Measurements from ENCODE around the gene C11orf21. TPM values are rescaled to one million over a fixed set of nuclear protein-coding genes. Genes with fewer than 3 reads are reported as not detected.

The C11orf21 gene
- total RNA-seq, 1 donor: not detected

DNA sequence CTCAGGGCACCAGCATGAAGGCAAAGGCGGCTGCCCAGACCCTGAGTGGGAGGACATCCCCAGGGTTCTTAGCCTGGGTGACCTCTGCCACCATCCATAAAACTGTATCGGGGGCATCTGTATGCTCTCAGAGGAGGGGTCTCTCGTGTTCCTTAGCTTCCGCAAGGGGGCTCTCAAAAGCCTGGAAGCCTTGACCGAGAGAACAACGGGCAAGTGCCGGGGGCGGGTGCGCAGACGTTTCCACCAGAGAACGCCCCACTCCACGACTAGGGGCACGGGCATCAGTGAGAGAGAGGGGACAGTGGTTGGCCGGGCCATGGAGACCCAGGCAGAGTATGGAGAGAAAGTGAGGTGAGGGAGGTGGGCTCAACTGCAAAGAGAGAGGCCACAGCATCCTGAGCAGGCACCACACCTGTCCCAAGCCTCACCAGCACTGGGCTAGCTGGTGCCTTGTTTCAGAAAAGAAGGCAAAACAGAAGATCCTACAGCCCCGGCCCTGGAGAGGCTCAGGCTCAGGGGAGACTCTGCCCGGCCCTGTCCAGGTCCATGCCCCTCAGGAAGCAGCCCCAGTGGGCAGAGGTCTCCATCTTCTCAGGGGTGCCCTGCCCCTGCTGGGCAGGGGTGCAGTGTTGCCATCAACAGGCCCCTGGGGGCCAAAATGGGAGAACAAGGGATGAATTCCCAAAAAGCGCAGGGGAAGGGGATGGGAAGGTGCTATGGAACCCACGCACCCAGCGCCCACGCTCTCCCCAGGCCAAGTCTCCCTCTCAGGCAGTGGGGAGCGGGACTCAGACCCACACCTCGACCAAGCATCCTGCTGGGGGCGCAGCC, 6.0 kb upstream of the C11orf21 start:
- no peak for DNase-seq (ENCODE audit: low read depth)
- H3K4me3 ChIP-seq (ENCODE audit: low read depth, low read length): no peak overlapping the region
- TF ChIP-seq, protein P1, sequence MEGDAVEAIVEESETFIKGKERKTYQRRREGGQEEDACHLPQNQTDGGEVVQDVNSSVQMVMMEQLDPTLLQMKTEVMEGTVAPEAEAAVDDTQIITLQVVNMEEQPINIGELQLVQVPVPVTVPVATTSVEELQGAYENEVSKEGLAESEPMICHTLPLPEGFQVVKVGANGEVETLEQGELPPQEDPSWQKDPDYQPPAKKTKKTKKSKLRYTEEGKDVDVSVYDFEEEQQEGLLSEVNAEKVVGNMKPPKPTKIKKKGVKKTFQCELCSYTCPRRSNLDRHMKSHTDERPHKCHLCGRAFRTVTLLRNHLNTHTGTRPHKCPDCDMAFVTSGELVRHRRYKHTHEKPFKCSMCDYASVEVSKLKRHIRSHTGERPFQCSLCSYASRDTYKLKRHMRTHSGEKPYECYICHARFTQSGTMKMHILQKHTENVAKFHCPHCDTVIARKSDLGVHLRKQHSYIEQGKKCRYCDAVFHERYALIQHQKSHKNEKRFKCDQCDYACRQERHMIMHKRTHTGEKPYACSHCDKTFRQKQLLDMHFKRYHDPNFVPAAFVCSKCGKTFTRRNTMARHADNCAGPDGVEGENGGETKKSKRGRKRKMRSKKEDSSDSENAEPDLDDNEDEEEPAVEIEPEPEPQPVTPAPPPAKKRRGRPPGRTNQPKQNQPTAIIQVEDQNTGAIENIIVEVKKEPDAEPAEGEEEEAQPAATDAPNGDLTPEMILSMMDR (IDR thresholded peaks at IDR 0.05; ENCODE audit: insufficient read depth, low read depth, low read length): no peak

DNA sequence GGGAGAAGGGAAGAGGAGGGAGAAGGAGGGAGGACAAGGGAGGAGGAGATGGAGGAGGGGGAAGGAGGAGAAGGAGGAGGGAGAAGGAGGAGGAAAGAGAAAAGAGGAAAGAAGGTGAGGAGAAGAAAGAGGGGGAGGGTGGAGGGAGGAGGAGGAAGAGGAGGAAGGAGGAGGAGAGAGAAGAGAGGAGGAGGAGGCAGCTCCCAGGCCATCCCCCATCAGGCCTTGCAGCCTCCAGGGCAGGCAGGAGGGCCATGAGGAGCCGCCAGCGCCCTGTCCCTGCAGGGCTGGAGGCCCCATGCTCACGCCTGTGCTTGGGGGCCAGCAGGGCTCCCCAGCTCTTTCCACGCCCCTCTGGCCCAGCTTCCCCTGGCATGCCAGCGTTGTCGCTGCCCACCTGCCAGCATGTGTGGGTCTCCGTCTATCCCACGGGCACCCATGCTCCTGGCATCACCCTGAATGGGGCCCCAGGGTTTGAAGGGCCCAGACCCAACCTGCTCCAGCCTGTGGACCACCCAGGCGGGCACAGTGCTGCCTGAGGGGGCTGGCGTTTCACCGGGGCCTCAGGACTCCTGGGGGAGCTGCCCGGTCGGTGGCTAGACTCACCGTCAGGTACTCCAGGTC, 5.3 kb upstream of the C11orf21 start:
- no peak overlapping the region for H3K4me3 ChIP-seq (ENCODE audit: low read depth, low read length)
- no peak for DNase-seq (ENCODE audit: low read depth)
- TF ChIP-seq, protein P1 (IDR thresholded peaks at IDR 0.05; ENCODE audit: insufficient read depth, low read depth, low read length): no peak

- peak overlapping the region; percentile 10 for H3K4me3 ChIP-seq (ENCODE audit: low read depth, low read length)
- TF ChIP-seq, protein P1 (IDR thresholded peaks at IDR 0.05; ENCODE audit: insufficient read depth, low read depth, low read length): no peak
- peak; percentile 88 for DNase-seq (ENCODE audit: low read depth)
These were observed 4.7 kb upstream of the C11orf21 start for GRCh38 chr11:2306452-2306823.

DNA sequence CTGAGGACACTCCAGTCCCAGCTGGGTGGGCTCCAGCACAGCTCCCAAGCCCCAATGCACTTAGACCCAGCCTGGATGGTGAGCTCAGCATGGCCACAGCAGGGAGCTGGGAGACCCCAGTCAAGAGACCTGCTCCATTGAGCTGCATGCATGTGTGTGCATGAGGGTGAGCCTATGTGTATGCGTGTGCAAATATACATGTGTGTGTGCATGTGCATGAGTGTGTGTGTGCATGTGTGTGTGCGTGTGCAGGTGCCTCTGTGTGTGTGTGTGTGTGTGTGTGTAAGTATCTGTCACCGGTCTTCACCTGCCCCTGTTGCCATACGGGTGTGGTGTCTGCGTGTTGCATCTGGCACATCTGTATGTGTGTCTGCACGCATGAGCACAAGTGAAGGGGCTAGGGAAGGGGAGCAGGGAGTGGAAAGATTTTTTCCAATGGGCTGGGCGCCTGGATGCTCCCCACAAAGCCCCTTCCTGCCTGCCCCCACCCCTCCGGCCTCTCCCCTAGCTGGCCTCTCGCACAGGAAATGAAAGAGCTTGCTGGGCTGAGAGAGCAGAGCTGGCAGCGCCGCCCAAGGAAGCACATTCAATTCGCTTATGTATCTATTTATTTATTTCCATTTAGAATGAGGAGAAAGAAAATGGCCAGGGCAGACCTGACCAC, 4.2 kb upstream of the C11orf21 start:
- TF ChIP-seq, protein P1 (IDR thresholded peaks at IDR 0.05; ENCODE audit: insufficient read depth, low read depth, low read length): no peak
- peak; percentile 48 for DNase-seq (ENCODE audit: low read depth)
- H3K4me3 ChIP-seq (ENCODE audit: low read depth, low read length): peak overlapping the region; percentile 10

GRCh38 chr11:2305140-2305778, 3.5 kb upstream of the C11orf21 start:
- H3K4me3 ChIP-seq (ENCODE audit: low read depth, low read length): no peak overlapping the region
- TF ChIP-seq, protein P1 (IDR thresholded peaks at IDR 0.05; ENCODE audit: insufficient read depth, low read depth, low read length): peak; percentile 94
- peak; percentile 67 for DNase-seq (ENCODE audit: low read depth)

- TF ChIP-seq, protein P1 (IDR thresholded peaks at IDR 0.05; ENCODE audit: insufficient read depth, low read depth, low read length): no peak
- H3K4me3 ChIP-seq (ENCODE audit: low read depth, low read length): no peak overlapping the region
- peak; percentile 23 for DNase-seq (ENCODE audit: low read depth)
These were observed 2.9 kb upstream of the C11orf21 start for GRCh38 chr11:2304506-2305139.

Measured in fibroblast of villous mesenchyme (primary cell).